Liver (tissue), 9 donors: ENCODE data around the gene SUPT4H1. TPM values are rescaled to one million over a fixed set of nuclear protein-coding genes. Genes with fewer than 3 reads are reported as not detected.

Experiments used
- DNase-seq: peaks from one replicate; pipeline ENCODE4 v3.0.0-alpha.2; 2017; ENCODE audit warnings: low spot score
- H3K27ac ChIP-seq, 2 donors: one replicate each; pipeline ENCODE4 v1.7.0; 2013; ENCODE audit warnings: inconsistent platforms in 2 of 2, low read length in 2 of 2, control low read depth in 1 of 2, low read depth in 1 of 2, mild to moderate bottlenecking in 1 of 2
- H3K27me3 ChIP-seq, 4 donors: one replicate each; pipeline versions ENCODE4 v1.6.1 to v1.7.0; 2013; ENCODE audit warnings: low read length in 3 of 4, inconsistent platforms in 1 of 4, mild to moderate bottlenecking in 1 of 4, moderate library complexity in 1 of 4; ENCODE audit not compliant: control insufficient read depth in 4 of 4, insufficient read depth in 4 of 4
- H3K36me3 ChIP-seq, 4 donors: one replicate each; pipeline versions ENCODE4 v1.6.1 to v1.7.0; 2013; ENCODE audit warnings: low read length in 3 of 4, mild to moderate bottlenecking in 3 of 4, low read depth in 1 of 4, moderate library complexity in 1 of 4; ENCODE audit not compliant: control insufficient read depth in 4 of 4, insufficient read depth in 3 of 4
- H3K4me1 ChIP-seq, 4 donors: one replicate each; pipeline versions ENCODE4 v1.6.1 to v1.7.0; 2013; ENCODE audit warnings: low read length in 3 of 4, mild to moderate bottlenecking in 3 of 4, moderate library complexity in 1 of 4; ENCODE audit not compliant: control insufficient read depth in 4 of 4, insufficient read depth in 4 of 4
- H3K4me3 ChIP-seq, 3 donors: one replicate each; pipeline versions ENCODE4 v1.6.1 to v1.7.0; 2013; ENCODE audit warnings: low read length in 3 of 3, control low read depth in 1 of 3, low read depth in 1 of 3, mild to moderate bottlenecking in 1 of 3
- H3K9ac ChIP-seq, 2 donors: one replicate each; pipeline ENCODE4 v1.7.0; 2013; ENCODE audit warnings: low read length in 2 of 2, mild to moderate bottlenecking in 2 of 2, moderate library complexity in 2 of 2, control low read depth in 1 of 2, low read depth in 1 of 2
- H3K9me3 ChIP-seq, 4 donors: one replicate each; pipeline versions ENCODE4 v1.6.1 to v1.7.0; 2013; ENCODE audit warnings: low read length in 3 of 4; ENCODE audit not compliant: control insufficient read depth in 4 of 4
- ATF3 ChIP-seq: IDR thresholded peaks from 2 replicates; pipeline ENCODE4 v1.6.1; 2016; ENCODE audit warnings: antibody characterized with exemption
- CTCF ChIP-seq: fragments of 150-350 bp; IDR thresholded peaks from 2 replicates; pipeline ENCODE4 v1.5.1; 2017; ENCODE audit warnings: improper control_type of control experiment, low read depth, low read length; ENCODE audit not compliant: missing input control
- EGR1 ChIP-seq, 2 donors: IDR thresholded peaks; 2 replicates each; pipeline ENCODE4 v1.6.1; 2016 to 2018; ENCODE audit warnings: antibody characterized with exemption in 2 of 2, low read depth in 2 of 2
- FOXA1 ChIP-seq: IDR thresholded peaks from 2 replicates; pipeline ENCODE4 v1.6.1; 2016; ENCODE audit warnings: antibody characterized with exemption
- FOXA2 ChIP-seq: IDR thresholded peaks from 2 replicates; pipeline ENCODE4 v1.6.1; 2016; ENCODE audit warnings: antibody characterized with exemption
- GABPA ChIP-seq, 2 donors: IDR thresholded peaks in 1 of 2; conservative IDR thresholded peaks in 1 of 2; 2 replicates each; pipeline ENCODE4 v1.6.1; 2016; ENCODE audit warnings: antibody characterized with exemption in 2 of 2, mild to moderate bottlenecking in 1 of 2, moderate library complexity in 1 of 2
- HNF4G ChIP-seq: IDR thresholded peaks from 2 replicates; pipeline ENCODE4 v1.6.1; 2016; ENCODE audit warnings: antibody characterized with exemption
- JUND ChIP-seq, 2 donors: IDR thresholded peaks; 2 replicates each; pipeline ENCODE4 v1.6.1; 2016; ENCODE audit warnings: antibody characterized with exemption in 2 of 2
- MAX ChIP-seq: IDR thresholded peaks from 2 replicates; pipeline ENCODE4 v1.6.1; 2016; ENCODE audit warnings: antibody characterized with exemption
- RAD21 ChIP-seq, 2 donors: IDR thresholded peaks; 2 replicates each; pipeline ENCODE4 v1.6.1; 2016; ENCODE audit warnings: antibody characterized with exemption in 2 of 2, mild to moderate bottlenecking in 2 of 2
- REST ChIP-seq: IDR thresholded peaks from 2 replicates; pipeline ENCODE4 v1.6.1; 2016; ENCODE audit warnings: antibody characterized with exemption, mild to moderate bottlenecking
- RXRA ChIP-seq, 2 donors: IDR thresholded peaks; 2 replicates each; pipeline ENCODE4 v1.6.1; 2017 to 2018; ENCODE audit warnings: antibody characterized with exemption in 2 of 2, mild to moderate bottlenecking in 1 of 2
- YY1 ChIP-seq: IDR thresholded peaks from 2 replicates; pipeline ENCODE4 v1.6.1; 2016; ENCODE audit warnings: antibody characterized with exemption, mild to moderate bottlenecking
- WGBS: extraction: QIAGEN DNeasy Blood & Tissue Kit; methylation state at CpG from one replicate; pipeline ENCODE4 v1.1.7; 2013; 5-methylcytosine and 5-hydroxymethylcytosine counted together
- polyA plus RNA-seq, 2 donors: library from polyadenylated mRNA; stranded (reverse) in 1 of 2; unstranded in 1 of 2; fragments of 200-250 nt in 1 of 2; fragments of >200 nt in 1 of 2; fragmentation: Nextera tagmentation in 1 of 2; extraction: Ambion mirVana in 1 of 2; gene quantifications; one replicate each; pipeline versions ENCODE4 v1.2.1 to v1.2.3, GENCODE V29; 2013 to 2015
- total RNA-seq, 2 donors: library from RNA; depleted of rRNA; stranded (reverse); fragments of >200 nt; gene quantifications; one replicate each; pipeline ENCODE4 v1.2.3, GENCODE V29; 2014
- TF ChIP-seq, protein P1 (sequence below): IDR thresholded peaks from 2 replicates; pipeline ENCODE4 v1.6.1; 2016; ENCODE audit warnings: antibody characterized with exemption
- donor health status: healthy.
- donor health status: healthy.
- donor health status: healthy.
- donor health status: healthy.
- donor health status: healthy.

SUPT4H1 gene
- total and polyA plus RNA-seq, 4 donors = 23.3 to 59.1 (median 40.4) TPM

- no peaks in the 10 kb centered on the region for H3K27me3 ChIP-seq
- no peaks in the 10 kb centered on the region for H3K36me3 ChIP-seq
- WGBS = 72% methylated on average over 3 of the region's 3 CpGs
- peaks cover 8 to 41% (median 27%) of the 10 kb centered on the region in 4 donors for H3K4me1 ChIP-seq
- H3K4me3 ChIP-seq = no peak overlapping the region
- H3K9ac ChIP-seq = no peak overlapping the region
- no peak for DNase-seq
- no peak overlapping the region for H3K27ac ChIP-seq
- no peaks in the 10 kb centered on the region for H3K9me3 ChIP-seq
- TF ChIP-seq REST = no peak
- TF ChIP-seq CTCF = no peak
- no peak for TF ChIP-seq ATF3
- no peak for TF ChIP-seq RAD21 (IDR thresholded peaks at IDR 0.05)
- no peak for TF ChIP-seq RXRA (IDR thresholded peaks at IDR 0.05)
- TF ChIP-seq JUND (IDR thresholded peaks at IDR 0.05) = no peak
Measured at GRCh38 chr17:58377093-58377601, 25.1 kb upstream of the SUPT4H1 start.

- Histone ChIP-seq H3K27ac (no peak overlapping the region), H3K36me3 (no peaks in the 10 kb centered on the region), H3K4me1 (peaks cover 6 to 35% (median 21%) of the 10 kb centered on the region in 4 donors), H3K4me3 (no peak overlapping the region), H3K27me3 (no peaks in the 10 kb centered on the region), H3K9me3 (no peaks in the 10 kb centered on the region), H3K9ac (no peak overlapping the region)
- no peak for TF ChIP-seq JUND (IDR thresholded peaks at IDR 0.05)
- no peak for TF ChIP-seq RAD21 (IDR thresholded peaks at IDR 0.05)
- no peak for TF ChIP-seq HNF4G
- TF ChIP-seq MAX = no peak
- TF ChIP-seq ATF3 = no peak
- TF ChIP-seq, protein P1, sequence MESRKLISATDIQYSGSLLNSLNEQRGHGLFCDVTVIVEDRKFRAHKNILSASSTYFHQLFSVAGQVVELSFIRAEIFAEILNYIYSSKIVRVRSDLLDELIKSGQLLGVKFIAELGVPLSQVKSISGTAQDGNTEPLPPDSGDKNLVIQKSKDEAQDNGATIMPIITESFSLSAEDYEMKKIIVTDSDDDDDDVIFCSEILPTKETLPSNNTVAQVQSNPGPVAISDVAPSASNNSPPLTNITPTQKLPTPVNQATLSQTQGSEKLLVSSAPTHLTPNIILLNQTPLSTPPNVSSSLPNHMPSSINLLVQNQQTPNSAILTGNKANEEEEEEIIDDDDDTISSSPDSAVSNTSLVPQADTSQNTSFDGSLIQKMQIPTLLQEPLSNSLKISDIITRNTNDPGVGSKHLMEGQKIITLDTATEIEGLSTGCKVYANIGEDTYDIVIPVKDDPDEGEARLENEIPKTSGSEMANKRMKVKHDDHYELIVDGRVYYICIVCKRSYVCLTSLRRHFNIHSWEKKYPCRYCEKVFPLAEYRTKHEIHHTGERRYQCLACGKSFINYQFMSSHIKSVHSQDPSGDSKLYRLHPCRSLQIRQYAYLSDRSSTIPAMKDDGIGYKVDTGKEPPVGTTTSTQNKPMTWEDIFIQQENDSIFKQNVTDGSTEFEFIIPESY = no peak
- no peak for TF ChIP-seq CTCF
- no peak for TF ChIP-seq YY1
- TF ChIP-seq FOXA2 = no peak
- TF ChIP-seq FOXA1 = no peak
- no peak for TF ChIP-seq EGR1 (IDR thresholded peaks at IDR 0.05; ENCODE audit: low read depth in 2 of 2)
- TF ChIP-seq GABPA (IDR thresholded peaks at IDR 0.05 in 1 of 2, conservative IDR thresholded peaks at IDR 0.05 in 1 of 2) = no peak
- no peak for DNase-seq
- WGBS = 82% methylated on average over 4 of the region's 4 CpGs
Measured at GRCh38 chr17:58376472-58377000, 24.5 kb upstream of the SUPT4H1 start.
